T-helper 1 cell treated with Interleukin-12 subunit alpha and Interleukin-12 subunit beta and Interleukin-4 antibody, amounts not matched to agents 30 ng/mL and 1 ng/mL, for 36 hours (primary cell): ENCODE data around the gene POLR2I. TPM values are rescaled to one million over a fixed set of nuclear protein-coding genes. Genes with fewer than 3 reads are reported as not detected.

Source experiments
- intact Hi-C: fragments of 100-400 bp; cut with micrococcal nuclease; formaldehyde crosslinking; loops from one replicate; pipeline ENCODE4 v1.15.1; 2024
- total RNA-seq: library from RNA; stranded (reverse); gene quantifications from 2 replicates; pipeline ENCODE4 v1.2.3, GENCODE V29; 2022

Gene POLR2I
- total RNA-seq, 1 donor from 2014 or later: 53.4 TPM

DNA sequence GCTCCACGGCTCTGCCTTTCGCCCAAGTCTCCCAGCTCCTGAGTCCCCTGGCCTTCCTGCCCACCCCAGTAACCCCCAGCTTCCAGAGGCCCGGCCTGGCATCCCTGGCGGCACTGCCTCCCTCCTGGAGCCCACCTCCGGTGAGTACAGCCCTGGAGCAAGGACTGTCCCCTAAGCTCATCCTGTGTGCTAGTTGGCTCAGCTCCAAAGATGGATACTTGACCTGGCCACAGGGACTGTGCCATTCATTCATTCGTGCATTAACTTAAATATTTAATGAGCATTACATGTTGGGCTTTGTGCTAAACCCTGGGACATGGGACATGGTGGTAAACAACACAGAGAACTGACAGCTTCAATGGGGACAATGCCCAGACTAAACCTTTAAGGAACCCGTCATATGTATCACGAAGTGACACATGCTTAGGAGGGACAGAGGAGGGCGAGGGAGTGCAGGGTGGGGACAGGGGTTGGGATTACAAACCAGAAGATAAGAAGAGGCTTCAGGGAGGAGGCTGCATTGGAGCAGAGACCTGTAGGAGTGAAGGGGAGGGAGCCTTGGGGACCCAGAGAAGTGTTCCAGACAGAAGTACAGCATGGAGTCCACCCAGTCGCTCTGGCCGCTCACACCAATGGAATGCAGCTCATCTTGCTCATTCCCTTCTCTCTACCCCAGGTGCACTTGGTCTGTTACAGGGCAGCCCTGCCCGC is 10.7 kb downstream of the POLR2I start:
- intact Hi-C loops: no loop called here

DNA sequence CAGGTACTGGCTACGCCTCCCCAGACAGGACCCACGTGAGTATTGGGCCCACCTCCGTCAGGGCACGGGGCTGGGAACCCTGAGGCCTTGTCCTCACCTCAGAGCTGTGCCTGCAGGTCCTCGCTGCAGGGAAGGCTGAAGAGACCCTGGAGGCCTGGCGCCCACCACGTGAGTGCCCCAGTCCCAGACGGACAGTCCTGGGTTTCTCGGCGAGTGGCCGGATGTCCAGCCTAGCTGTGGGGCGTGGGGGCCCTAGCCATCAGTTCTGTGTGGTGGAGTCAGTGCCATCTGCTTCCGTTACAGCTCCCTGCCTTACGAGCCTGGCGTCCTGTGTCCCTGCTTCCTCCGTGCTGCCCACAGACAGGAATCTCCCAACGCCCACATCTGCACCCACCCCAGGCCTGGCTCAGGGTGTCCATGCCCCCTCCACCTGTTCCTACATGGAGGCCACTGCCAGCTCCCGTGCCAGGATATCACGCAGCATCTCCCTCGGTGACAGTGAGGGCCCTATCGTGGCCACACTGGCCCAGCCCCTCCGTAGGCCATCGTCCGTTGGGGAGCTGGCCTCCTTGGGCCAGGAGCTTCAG is 11.5 kb downstream of the POLR2I start:
- intact Hi-C loops: no loop called here

DNA sequence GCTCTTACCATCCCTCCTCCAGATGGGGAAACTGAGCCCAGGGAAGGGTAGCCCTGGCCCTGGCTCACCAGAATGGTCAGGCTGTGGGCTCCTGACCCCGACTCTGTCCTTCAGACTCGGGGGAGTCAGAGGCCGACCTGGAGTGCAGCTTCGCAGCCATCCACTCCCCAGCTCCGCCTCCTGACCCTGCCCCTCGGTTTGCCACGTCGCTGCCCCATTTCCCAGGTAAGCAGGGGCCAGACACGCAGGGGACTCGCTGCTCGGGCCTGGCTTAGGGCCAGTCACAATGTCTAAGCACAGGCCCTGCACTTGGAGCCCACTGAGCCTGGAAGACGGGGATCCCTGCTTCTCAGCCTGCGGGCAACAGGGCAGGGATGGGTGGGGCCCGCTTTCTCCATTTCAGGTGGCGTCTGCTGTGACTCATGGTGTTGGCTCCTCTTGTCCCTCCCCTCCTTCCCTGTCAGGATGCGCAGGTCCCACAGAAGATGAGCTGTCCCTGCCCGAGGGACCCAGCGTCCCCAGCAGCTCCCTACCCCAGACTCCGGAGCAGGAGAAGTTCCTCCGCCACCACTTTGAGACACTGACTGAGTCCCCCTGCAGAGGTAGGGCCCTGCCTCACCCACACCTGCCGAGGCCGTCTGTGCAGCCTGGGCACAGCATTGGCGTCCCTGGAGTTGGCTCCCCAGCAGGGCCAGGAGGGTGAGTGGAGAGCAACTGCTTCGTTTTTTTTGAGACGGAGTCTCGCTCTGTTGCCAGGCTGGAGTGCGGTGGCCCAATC is 12.9 kb downstream of the POLR2I start:
- intact Hi-C loops: no loop called here

DNA sequence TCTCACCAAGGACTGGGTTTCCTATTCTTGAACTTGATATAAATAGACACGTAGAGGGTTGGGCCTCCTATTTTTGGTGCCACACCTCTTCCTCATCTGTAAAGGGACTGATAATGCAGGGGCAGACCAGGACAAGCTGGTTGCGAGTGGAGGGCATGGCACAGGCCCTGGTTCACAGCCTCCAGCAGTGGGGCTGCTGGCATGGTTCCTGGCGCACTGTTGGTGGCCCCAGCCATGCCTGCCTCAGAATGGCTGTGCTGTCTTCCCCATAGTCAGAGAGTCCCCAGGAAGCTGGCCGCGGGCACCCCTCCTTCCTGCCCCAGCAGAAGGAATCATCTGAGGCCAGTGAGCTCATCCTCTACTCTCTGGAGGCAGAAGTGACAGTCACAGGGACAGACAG is 14.2 kb downstream of the POLR2I start:
- intact Hi-C loops: no loop called here

DNA sequence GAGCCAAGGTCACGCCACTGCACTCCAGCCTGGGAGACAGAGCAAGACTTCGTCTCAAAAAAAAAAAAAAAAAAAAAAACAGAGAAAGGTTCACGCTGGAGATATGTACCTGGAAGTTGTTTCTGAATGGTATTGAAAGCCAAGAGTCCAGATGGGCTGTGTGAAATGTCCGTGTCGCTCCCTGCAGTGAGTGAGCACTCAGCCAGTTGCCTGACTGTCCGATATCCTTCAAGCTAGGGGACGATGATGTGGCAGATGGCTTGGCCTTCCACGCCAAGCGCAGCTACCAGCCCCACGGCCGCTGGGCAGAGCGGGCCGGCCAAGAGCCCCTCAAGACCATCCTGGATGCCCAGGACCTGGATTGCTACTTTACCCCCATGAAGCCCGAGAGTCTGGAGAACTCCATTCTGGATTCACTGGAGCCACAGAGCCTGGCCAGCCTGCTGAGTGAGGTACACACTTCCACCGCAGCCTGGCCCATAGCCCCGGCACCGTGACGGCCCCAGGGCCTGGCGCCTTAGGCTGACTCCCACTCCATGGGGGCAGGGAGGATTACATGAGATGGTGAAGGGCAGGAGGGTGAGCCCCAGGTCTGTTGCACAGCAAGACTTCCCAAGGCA is 15.4 kb downstream of the POLR2I start:
- intact Hi-C loops: no loop called here

DNA sequence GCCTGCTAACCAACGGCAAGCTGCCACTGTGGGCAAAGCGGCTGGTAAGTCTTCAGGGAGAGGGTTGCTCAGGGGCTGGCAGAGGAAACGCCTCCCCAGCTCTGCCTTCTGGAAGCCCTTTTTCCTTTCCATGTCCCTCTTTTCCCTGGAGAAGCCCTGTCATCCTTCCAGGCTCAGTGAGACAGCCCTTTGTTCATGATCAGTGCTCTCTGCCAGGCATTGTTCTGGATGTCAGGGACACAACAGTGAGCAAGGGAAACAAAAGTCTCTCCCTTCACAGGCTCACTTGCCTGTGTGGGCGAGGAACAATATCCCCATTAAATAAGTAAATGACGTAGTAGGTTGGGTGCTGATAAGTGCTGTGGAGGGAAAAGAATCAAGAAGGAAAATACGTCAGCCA is 17.6 kb downstream of the POLR2I start:
- intact Hi-C loops: no loop called here

DNA sequence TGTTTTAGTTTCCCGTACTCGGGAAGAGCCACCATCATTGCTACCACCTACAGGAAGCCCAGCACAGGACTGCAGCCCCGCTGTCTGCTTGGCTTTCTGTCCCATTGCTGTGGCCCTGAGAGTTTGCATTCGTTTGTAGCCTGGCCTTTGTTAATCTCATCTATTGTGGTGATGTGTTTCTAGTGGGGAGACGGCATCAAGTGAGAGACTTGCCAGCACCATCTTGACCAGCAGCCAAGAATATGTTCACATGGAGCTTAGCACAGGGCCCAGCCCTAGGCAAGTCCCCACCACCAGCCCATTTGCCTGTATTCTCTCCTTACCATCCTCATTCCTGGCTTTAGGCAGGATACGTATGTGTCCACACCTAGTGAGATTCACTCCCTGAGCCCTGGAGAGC is 21.0 kb downstream of the POLR2I start:
- intact Hi-C loops: no loop called here

DNA sequence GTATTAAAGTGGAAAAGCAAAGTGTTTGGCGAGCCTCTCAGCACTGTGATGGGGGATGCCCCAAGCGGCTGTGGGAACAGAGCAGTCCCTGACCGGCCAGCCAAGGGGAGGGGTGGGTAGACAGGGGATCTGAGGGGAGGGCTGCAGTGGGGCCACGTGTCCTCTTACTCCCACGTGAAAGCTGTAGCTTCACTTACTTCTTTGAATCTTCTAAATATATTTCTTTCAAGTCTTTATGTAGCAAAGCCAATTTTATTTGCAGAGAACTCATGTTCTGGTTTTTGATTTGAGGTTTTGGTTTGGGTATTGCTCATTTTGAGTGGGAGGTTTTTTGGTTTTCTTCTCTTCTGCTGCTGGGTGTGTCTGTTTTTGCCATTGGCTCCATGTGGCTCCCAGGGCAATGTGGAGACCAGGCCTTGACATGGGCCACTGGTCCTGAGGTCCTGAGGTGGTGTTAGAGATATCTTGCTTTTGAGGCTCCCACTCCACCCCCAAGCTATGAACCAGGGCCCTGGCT is 21.5 kb downstream of the POLR2I start:
- intact Hi-C loops: no loop called here

DNA sequence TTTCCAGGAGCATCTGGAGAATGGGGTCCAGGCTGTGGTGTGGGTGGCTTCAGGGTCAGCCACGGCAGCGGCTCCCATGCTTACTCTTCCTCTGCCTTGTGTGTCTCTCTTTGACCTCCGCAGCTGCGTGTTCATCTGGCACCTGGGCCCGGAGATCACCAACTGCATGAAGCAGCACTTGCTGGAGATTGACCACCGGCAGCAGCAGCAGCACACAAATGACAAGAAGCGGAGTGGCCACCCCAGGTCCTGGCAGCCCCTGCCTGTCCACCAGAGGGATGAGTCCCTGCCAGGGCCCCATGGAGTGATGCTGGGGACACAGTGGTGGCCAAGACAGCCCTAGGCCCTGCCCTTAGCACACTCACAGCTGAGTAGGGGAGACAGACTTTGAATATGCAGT is 22.1 kb downstream of the POLR2I start:
- intact Hi-C loops: no loop called here

DNA sequence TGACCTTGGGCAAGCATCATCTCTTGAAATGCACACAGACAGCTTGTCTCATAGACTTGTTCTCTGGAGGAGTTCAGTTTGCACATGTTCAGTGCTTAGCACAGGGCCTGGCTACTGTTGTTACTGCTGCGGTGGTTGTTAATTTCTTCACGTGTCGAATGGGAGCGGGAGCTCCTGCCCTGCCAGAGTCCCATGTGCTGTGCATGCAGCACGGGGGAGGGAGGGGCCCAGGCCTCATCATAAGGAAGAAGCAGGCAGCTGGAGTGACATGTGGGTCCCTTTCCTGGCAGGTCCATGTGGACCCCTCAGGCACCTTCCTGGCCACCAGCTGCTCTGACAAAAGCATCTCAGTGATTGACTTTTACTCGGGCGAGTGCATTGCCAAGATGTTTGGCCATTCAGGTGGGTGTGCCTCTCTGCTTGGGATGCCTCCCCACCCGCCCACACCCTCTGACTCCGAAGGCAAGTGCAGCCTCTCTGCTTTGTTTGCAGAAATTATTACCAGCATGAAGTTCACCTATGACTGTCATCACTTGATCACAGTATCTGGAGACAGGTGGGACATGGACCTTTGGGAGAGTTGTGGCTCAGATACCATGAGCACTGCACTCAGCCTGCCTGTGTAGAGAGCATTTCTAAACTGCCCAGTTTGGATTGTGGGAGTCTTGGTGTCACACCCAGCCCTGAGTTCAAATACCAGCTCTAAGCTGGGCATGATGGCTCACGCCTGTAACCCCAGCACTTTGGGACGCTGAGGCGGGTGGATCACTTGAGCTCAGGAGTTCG is 23.6 kb downstream of the POLR2I start:
- intact Hi-C loops: no loop called here

DNA sequence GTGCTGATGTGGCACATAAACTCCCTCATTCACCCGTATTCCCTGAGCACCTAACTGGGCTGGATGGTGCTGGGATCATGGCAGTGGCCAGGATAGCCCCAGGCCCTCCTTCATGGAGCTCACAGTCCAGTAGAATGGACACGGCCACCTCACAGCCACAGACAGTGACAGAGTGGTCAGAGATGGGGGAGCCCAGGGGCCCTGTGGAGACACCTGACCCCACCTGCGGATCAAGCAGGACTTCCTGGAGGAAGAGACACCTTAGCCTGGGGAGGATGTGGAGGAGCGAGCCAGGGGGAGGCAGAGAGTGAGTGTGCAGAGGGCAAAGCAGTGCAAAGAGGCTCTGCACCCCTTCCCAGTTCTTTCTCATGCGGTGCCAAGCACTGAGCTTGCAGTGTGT is 24.8 kb downstream of the POLR2I start:
- intact Hi-C loops: no loop called here

DNA sequence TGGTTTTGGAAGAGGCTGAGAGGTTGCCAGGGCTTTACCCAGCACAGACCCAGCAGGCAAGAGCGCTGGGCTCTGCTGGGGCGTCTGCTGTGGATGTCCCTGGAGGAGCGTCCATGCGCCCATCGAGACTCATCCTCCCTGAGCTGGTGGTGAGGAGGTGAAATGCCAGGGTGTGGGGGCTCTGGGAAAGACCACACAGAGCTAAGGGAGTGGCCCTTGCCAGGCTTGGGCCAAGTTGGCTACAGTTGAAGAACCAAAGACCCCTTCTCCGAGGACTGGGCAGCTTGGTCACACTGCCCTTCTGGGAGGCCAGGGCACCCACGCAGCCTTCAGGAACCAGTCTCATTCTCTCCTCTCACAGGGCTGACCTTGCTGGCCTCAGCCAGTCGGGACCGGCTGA is 28.3 kb downstream of the POLR2I start:
- intact Hi-C loops: no loop called here

DNA sequence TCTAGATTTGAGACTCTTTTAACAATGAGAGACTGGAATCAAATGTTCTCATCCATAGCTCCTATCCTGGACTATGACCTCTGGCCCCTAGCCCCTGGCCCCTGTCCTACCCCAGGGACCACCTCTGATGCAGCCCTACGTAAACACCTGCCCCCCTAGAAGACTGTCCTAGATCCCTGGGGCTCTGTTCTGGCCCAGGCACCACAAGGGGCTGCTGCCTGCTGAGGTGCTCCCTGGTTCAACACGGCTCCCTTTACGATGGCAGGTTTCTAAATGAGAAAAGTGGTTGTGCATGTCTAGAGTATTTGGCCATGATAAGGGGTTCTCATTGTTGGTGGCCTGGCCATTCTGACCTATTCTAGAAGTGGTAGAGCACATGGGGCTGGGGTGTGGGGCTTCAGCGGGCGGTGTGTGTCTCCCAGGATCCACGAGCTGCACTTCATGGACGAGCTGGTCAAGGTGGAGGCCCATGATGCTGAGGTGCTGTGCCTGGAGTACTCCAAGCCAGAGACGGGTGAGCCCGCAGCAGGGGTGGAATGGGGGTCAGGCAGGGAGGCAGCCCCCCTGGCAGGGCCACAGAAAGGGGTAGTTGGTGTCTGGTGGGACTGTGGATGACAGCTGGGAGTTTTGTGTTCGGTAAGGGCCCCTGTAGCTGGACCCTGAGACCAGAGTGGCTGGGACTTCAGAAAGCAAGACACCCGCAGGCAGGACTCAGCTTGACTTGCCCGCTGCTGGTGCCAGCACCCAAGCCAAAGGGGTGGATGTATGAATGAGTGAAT is 30.3 kb downstream of the POLR2I start:
- intact Hi-C loops: no loop called here

DNA sequence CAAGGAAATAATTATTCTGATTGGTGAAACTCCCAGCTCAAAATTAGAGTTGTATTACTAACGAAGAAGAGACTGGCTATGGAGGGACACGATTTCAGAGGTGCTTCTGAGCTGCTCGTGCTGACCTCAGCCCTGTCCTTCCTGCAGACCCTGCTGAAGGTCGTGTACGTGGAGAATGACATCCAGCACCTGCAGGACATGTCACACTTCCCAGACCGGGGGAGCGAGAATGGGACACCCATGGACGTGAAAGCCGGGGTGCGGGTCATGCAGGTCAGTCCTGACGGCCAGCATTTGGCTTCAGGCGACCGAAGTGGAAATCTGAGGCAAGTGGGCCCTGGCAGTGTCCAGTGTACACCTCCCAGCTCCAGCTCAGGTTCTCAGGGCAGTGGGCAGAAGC is 31.8 kb downstream of the POLR2I start:
- intact Hi-C loops: no loop called here

DNA sequence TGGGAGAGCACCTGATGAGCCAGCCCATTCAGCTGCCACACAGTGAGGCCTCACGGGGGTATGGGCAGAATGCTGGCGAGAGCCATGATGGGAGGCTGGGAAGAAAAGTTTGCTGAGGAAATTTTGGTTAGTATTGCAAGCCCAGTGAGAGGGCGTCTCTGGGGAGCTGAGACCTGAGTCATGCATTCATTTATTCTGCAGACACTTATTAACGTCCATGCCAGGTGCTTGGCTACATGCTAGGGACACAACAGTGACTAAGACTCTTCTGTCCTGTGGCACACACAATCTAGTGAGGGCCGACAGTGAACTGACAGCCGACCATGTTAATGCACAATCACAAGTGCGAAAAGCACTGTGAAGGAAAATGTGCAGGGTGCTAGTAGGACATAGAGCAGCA is 32.8 kb downstream of the POLR2I start:
- intact Hi-C loops: no loop called here

DNA sequence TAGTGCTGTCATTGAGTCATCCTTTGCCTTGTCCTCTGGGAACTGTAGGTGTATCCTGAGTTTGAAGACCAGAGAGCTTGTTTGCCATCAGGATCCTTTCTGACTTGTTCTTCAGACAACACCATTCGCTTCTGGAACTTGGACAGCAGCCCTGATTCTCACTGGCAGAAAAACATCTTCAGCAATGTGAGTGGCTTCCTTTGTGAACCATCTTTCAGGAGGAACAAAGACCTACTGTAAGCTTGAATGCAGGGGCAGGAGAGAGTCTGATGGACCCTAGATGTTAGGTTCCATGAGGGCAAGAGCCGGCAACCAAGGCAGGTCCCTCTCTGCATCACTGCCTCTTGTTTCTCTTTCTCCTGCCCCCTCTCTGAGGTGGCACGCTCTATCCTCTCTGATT is 33.3 kb downstream of the POLR2I start:
- intact Hi-C loops: no loop called here

DNA sequence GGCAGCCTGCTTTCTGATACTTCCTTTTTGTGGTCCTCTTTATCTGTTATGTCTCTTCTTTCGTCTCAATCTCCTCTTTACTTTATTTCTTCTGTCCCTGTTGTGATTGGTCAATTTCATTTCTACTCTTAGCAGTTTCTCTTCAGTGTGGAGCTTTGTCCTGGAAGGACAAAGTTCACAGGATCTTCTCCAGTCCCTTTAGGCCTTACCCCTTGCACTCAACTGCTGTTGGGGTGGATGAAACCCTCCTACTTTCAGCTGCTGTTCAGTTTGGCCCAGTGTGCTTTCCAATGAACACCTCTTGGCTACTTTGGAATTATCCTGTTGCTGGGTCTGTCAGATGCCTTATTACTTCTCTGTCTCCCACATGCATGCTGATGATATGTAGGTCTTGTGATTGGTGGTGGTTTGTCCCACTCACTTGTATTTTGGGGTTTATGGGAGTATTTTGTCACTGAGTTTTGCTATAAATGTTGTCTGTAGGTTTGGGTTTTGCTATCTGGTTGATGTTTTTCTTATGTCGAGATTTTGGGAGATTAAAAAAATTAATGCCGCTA is 35.2 kb downstream of the POLR2I start:
- intact Hi-C loops: no loop called here

DNA sequence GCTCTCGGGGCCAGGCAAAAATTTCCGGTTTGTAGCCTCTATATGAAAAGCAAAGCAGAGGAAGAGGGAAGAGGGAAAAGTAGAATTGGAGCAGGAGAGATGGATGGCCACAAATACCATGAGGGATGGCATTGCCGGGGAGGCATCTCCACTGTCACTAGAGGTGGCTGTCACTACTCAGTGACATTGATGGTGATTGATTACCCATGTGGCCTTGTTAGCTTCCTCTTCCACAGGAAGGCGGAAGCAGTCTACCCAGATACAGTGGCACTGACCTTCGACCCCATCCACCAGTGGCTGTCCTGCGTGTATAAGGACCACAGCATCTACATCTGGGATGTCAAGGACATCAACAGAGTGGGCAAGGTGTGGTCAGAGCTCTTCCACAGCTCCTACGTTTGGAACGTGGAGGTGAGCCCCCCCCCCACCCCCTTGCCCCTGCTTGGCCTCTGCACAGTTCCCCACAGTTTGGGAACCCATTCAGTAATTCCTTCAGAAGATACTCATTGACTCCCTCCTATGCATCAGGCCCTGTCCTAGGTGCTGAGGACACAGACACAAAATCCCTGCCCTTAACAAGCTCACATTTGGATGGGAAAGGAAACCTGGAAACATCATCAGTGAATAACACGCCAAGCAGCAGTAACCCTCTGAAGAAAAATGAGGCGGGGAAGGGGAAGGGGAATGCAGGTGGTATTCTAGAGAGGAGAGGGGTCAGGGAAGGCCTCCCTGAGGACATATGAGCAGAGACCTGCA is 41.4 kb downstream of the POLR2I start:
- intact Hi-C loops: no loop called here

DNA sequence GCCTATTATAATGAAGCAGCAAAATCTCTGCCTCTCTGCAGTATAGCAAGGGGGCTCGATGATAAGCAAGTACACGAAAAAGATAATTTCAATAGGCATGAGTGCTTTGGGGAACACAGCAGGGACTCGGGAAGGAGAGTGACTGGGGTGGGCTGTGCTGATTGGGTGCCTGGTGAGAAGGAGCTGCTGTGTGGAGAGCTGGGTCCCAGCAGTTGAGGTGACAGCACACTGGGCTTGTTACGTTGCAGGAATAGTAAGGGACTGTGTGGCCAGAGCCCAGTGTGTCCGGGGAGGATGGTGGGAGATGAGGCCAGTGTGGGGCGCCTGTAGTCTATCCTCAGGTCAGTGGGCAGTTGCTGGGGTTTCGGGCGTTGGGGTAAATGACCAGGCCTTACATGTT is 42.6 kb downstream of the POLR2I start:
- intact Hi-C loops: no loop called here
